Brain pericyte (primary cell): ENCODE measurements around the gene SEMA4A.
"Not testable (repeated sequence)": the region's sequence is repeated elsewhere in the genome, so short reads cannot be mapped to it uniquely, and the experiment has no call there.

Experiments
- DNase-seq: peaks from one replicate; pipeline ENCODE4 v3.0.0-alpha.2; 2012; ENCODE audit warnings: low read depth, low spot score

Gene SEMA4A

DNA sequence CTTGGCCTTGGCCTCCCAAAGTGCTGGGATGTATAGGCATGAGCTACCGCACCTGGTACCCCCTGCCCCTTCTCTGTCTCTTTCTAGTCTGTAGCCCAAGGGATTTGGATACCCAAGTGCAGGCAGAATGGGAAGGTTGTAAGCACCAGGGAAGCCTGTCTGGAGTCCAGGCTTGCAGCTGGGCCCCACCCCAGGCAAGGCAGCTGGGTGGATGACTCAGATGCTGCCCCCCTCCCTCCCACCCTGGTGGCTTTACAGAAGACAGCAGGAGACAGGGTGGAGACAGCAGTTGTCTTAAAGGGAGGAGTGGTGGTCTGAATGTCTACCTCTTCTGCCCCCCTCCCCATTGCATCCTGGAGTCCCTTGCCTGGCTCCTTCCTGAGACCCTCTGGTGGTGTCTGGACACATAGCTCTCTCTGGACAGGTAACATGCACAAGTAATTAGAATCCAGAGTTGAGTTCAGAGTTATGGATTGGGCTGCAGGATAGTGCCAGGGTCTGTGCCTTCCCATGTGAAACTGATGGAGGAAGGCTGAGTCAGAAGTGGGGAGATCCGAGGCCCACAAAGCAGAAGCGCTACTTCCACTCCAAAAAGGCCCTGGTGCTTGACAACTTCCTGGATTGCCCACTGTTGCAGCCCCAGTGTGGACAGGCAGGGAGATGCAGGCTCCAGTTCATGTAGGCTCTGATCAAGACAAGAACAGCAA lies 33.7 kb upstream of the SEMA4A start:
- DNase-seq, result no peak

DNA sequence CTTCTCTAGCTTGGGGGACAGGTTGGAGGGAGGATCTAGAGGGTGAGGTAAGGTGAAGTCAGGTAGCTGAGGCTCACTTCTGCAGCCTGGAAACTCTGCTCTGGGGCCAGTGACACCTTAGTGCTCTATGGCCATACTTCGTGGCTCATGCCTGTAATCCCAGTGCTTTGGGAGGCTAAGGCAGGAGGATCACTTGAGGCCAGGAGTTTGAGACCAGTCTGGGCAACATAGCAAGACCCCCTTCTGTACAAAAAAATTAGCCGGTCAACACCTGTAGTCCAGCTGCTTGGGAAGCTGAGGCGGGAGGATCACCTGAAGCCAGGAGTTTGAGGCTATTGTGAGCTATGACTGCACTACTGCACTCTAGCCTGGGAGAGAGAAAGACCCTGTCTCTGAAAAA lies 33.1 kb upstream of the SEMA4A start:
- DNase-seq, result no peak

DNA sequence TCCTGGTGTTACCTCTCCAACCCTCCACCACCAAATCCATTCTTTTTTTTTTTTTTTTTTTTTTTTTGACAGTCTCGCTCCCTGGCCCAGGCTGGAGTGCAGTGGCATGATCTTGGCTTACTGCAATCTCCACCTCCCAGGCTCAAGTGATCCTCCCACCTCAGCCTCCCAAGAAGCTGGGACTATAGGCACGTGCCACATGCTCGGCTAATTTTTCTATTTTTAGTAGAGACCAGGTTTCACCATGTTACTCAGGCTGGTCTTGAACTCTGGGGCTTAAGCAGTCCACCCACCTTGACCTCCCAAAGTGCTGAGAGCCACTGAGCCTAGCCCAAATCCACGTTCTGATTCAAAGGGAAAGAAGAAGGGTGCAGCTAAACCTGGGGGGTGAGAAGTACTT lies 32.4 kb upstream of the SEMA4A start:
- DNase-seq, result not testable (repeated sequence)

DNA sequence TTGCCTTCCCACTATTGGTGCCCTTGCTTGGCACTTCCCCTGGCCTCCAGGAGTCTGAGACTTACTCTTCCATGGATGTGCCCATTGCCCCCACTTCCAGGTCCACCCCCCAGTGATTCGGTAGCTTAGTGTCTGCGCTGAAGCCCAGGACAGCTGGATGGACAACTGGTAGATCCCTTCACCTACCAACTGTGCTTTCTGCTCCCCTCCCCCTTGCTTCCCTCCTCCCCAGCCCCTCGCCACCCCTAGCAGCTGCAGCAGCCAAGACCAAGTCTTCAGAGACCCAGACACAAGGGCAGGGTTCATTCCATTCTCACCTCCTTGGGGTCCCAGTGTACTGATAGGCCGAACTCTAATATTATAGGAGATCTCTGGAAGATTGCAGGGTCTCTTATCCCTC lies 31.9 kb upstream of the SEMA4A start:
- DNase-seq, result no peak

DNA sequence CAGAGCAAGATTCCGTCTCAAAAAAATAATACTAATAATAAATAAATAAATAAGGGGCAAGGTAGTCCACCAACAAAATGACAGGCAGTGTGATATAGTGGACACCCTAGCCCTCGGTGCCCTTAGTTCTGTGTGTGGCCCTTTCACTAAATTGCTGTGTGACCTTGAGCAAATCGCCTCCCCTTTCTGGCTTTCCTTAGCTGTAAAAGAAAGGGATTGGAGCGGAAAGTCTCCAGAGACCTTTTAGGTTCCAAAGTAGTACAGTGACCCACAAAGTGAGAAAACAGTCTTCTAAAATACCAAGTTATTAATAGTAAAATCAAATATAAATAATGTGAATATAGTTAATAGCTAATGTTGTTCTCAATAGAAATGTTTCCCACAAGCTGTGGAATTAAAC lies 31.3 kb upstream of the SEMA4A start:
- no peak for DNase-seq

DNA sequence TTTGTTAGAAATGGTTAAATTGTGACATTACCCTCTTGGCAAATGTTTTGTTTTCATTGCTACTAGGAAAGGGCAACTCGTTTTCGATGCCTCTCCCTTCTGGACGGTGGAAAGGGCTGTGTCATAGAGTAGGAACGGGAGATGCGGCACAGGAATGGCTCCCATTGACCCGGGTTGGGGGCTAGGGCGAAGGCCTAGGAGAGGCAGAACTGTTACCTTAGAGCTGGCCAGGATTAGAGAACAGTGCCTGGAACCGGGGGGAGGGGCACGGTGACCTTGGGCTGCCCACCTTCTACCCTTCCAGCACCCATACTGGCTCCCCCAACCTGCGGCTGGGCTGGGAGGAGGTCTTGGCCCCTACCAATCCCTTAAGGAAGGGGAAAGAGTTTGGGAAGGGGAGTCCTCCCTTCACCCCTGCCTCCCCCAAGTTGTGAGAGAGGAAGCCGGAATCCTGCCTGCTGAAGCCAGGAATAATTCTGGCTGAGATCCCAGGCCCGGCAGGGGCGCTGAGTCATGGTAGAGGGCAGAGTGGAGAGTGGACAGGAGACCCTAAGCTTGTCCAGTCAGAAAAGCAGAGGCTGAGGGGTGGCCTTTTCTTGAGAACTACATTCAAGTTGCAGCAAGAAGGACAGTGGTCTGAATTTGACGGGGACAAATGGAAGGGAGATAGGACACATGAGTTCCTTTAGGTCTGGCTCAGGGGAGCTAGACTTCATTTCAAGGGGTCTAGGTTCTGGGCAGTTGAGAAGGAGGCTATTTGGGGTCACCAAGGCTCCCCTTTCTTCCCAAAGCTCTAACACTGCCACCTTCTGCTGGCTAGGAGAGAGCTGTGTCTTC lies 30.6 kb upstream of the SEMA4A start:
- DNase-seq, result peak; percentile 86

DNA sequence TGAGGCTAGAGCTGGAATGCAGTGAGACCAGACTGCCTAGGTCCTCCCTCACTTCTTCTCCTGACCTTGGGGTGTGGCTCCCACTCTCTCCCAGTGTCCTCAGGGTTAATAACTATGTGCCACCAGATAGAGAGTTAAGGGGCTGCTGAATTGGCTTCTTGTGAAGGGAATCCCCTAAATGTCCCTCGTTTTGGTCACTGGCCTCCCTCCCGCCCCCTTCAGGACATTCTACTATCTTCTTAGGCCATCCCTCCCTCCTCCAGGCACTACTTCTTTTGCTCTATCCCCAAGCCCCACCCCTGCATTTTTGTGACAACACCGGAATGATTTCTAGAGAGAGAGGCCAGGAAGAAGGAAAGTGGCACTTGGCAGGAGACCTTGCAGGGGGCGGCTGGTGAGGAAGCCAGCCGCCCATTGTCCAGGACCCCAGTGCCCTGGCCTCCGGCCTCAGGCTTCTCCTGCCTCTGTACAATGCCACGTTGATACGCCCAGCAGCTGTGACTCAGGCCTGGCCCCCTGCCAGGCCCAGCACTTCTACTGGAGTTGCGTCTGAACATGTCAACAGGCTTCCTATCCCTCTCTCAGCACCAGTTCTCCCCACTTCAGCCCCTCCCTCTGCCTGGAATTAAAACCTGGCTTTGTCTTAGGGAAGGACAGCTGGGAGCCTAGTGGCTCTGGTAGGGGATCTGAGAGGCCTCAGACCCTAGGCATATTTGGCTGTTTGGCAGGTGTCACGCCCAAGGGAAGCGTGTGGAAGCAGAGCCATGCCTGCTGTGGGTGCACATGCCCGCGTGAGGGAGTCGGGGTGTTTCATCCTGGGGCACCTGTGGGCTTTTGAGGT lies 29.8 kb upstream of the SEMA4A start:
- peak; percentile 92 for DNase-seq

DNA sequence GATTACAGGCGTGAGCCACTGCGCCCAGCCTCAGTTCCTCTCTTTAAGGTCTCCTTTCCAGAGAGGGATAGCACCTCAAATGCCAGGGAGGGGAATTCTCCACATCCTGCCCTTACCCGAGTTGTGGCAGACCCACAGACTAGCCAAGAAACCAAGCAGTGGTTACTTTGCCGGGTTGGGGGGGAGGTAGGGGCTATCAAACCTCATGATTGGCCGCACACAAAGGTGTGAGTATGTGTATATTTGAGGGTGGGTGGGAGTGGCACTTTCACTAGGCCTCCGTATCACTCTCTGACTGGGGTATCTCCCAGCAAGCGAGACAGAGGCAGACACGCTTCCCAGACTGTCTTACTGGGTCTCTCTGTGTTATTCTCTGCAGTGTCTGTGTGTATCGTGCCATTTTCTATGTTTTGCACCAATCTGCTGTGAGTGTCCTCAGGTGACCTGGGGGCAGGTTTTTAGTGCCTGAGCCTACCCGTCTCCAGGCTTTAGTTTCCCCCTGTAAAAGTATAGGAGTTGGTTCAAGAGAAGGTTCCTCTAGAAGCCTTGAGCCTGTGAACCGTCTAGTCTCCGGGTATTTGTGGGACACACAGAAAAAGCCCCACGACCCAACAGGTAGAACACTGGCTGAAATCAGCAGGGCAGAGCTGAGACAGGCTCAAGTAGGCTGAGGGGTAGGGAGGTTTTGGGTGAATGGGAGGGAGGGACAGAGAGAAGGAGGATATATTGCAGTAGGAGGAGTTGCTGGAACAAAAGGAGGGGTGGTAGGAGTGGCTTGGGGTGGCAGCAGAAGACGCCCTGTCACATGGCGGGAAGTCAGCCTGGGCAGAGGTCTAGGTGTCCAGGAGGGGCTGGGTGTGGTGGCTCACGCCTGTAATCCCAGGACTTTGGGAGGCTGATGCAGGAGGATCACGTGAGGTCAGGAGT lies 28.6 kb upstream of the SEMA4A start:
- no peak for DNase-seq

DNA sequence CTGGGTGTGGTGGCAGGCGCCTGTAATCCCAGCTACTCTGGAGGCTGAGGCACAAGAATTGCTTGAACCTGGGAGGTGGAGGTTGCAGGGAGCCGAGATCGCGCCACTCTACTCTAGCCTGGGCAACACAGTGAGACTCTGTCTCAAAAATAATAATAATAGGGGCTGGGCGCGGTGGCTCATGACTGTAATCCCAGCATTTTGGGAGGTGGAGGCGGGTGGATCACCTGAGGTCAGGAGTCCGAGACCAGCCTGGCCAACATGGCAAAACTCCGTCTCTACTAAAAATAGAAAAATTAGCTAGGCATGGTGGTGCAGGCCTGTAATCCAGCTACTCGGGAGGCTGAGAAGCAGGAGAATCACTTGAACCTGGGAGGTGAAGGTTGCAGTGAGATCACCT lies 27.8 kb upstream of the SEMA4A start:
- not testable (repeated sequence) for DNase-seq

DNA sequence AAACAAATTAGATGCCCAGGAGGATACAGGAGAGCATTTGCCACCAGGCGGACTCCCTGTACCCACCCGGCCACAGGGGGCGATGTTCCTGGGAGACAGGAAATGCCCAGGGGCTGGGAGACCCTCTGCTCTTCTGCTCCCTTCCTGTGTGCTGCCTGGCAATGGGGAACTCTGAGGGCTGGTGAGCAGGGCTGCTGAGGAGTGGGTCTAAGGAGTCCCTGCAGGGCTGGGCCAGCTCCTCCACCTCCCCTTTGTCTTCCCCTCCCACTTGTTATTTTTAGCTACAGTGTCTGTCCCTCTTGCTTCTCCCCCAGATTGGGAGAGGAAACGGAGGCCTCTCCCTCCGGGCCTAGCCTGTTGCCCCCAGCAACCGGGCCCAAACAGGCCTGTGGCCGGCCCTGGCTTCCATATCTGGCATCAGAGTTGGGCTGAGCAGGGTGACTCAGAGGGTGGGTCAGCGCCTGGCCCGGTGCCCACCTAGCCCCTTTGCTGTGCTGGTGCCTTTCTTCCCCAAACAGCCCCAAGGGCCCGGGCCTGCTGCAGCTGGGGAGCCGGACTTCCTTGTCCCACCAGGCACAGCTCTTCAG lies 27.2 kb upstream of the SEMA4A start:
- DNase-seq, result peak; percentile 76

DNA sequence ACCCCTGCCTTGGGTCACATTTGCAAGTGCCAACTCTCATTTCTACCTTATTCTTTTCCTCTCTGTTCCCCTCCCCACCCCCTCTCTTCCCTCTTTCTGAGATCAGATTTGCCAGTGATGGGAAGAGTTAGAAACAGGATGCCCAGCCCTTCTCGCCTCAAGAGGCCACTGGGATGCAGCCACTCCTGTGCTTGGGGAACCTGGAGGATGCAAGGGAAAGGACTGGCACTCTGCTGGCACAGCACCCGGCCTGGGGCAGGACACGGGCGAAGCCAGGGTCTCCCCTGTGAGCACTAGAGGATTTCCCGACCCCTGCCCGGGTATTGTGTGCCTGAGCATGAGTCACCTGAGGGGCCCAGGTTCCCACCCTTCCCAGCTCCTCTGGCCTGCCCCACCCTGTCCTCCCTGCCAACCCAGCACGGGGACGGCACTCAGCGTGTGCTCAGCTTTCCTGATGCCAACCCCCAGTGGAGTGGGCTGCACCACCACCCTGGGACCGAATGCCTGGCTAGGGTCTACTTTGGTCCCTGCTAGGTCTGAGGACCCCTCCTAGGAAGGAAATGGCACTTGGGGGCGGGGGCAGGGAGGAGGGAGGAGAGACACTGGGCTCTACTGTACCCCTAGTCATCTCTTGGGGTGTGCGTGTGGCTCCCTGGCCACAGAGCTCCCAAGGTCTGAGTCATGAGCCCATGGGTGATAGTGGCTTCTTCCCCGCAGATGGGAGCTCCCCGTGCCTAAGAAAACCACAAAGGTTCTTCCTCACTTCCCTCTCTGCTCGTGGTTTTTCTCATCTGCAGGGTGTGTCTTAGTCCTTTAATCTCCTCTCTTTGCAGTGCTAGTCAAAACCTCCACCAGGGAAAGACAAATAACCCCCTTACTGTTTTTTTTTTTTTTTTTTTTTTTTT lies 26.5 kb upstream of the SEMA4A start:
- no peak for DNase-seq

DNA sequence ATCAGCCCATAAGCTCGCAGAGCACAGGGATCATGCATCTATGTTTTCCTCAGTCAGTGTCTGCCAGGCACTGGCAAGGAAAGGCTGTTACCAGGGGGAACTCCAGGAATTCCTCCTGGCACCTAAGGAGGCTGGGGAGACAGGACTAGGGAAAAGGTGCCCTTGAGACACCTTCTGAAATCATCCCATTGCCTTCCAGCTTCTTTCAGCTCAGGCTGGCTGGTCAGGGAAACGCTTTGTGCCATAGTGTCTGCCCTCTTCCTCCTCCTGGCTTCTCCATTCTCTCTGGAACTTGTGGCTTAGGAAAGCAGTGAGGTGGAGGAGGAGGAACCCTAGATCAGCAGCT lies 25.1 kb upstream of the SEMA4A start:
- no peak for DNase-seq

DNA sequence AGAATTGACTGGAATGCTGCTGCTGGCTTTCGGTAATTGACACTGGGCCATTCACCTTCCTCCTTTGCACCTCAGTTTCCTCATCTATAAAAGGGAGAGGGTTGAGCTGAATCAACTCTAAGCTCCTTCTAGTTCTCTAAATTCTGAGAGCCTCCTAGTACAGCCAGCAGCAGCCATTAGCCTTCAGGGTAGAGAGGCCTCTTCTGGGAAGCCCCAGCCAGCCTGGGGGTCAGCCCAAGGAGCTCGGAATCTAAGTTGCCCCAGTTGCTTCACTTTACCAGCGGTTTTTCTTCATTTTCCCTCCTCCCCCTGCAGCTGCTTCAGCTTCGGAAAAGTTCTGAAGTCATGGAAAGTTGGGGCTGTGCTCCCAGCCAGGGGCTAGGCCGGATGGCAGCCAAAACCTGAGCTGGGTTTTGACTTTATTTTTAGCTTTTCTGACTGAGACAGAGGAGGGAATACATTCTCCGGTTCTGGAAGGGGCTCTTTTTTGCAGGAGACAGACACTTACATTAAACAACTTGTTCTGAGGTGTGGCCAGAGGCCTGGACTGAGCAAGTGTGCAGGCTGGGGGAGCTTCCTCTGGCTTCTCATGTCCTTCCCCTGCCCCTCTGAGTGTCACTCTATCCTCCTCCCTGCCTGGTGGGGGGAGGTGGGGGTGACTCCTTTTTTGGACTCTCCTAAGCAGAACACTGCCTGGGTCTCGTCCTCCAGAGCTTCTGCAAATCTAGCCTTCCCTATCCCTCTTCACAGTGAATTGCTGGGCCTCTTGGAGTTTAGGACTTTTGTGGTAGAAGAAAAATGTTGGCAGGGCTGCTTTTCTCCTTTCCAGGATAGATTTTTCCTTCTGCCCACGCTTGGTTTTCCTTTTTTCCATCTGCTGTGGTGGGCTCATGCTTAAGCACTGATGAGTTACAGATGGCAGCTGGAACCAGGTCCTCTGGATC lies 24.5 kb upstream of the SEMA4A start:
- DNase-seq, result no peak

DNA sequence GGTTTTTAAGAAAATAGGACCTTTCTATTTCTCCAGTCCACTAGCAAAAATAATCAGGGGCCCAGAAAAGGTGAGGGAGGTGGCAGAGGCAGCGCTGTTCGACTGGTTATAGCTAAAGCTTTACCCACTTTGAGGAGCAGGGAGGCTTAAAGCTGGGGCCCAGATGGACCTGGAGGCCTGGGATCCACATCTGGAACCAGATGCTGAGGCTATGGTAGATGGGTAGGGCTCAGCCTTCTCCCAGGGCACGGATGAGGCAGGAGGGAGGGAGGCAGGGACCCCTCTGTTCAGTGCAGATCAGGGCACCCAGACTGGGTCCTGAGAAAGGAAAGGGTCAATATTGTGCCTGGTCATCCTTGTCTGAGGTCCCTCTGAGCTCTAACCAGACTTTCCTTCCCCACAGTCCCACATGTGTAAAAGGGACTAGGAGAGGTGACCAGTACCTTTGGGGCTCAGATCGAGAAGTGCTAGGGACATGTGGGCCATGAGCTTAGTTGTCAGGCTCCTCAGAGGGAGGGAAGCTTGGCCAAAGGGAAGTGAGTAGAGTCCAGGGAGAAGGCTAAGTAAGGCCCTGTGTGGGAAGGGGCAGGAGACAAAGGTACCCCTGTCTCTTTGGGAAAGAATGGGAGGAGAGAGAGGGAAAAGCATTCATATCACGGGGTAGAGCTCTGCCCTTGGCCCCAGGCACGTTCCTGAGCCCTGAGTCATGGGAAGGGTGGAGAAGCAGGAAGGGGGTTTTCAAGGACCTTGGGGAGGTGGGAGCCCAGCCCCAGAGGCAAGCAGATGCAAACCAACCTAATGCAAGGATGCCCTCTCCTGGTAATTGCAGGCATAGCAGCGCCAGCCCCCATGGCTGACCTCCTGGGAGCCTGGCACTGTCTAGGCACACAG lies 23.5 kb upstream of the SEMA4A start:
- DNase-seq, result peak; percentile 75

DNA sequence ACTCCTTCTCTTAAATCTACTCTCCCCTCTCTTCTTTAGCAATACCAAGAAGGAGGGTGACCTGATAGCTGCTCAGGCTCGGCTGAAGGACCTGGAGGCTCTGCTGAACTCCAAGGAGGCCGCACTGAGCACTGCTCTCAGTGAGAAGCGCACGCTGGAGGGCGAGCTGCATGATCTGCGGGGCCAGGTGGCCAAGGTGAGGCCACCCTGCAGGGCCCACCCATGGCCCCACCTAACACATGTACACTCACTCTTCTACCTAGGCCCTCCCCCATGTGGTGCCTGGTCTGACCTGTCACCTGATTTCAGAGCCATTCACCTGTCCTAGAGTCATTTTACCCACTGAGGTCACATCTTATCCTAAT lies 22.8 kb upstream of the SEMA4A start:
- DNase-seq, result no peak

DNA sequence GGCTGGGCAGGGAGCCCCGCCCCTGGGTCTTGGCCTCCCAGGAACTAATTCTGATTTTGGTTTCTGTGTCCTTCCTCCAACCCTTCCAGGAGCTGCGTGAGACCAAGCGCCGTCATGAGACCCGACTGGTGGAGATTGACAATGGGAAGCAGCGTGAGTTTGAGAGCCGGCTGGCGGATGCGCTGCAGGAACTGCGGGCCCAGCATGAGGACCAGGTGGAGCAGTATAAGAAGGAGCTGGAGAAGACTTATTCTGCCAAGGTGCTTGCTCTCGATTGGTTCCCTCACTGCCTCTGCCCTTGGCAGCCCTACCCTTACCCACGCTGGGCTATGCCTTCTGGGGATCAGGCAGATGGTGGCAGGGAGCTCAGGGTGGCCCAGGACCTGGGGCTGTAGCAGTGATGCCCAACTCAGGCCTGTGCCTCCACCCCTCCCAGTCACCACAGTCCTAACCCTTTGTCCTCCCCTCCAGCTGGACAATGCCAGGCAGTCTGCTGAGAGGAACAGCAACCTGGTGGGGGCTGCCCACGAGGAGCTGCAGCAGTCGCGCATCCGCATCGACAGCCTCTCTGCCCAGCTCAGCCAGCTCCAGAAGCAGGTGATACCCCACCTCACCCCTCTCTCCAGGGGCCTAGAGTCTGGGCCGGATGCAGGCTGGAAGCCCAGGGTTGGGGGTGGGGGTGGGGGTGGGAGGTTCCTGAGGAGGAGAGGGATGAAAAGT lies 18.5 kb upstream of the SEMA4A start:
- no peak for DNase-seq
